ENCODE measurements around the gene DRC3. TPM values are rescaled to one million over a fixed set of nuclear protein-coding genes. Genes with fewer than 3 reads are reported as not detected.

DRC3 gene
- total and polyA plus RNA-seq, 8 donors: 2.1 to 19.3 (median 2.9) TPM

GRCh38 chr17:17983376-17983775 lies 10.7 kb downstream of the DRC3 start:
- no peaks in the 10 kb centered on the region for H3K27me3 ChIP-seq
- no peaks in the 10 kb centered on the region for H3K9me3 ChIP-seq
- H3K36me3 ChIP-seq: no peaks in the 10 kb centered on the region
- no peak overlapping the region for H3K27ac ChIP-seq
- intact Hi-C loops (cut with DNase I): no loop called here
- no peaks in the 10 kb centered on the region for H3K4me1 ChIP-seq
- DNase-seq (no peak), ATAC-seq (peak in 3 of 4 donors; percentile 51 to 82 (median 75)), FAIRE-seq (no peak)
- 71 to 76% methylated on average over 6 of the region's 6 CpGs for WGBS, 2 donors
- TF ChIP-seq CTCF (IDR thresholded peaks at IDR 0.05): no peak
- H3K4me3 ChIP-seq: no peak overlapping the region

- WGBS, 2 donors: 86 to 91% methylated on average over 6 of the region's 6 CpGs
- FAIRE-seq: no peak
- no peak for TF ChIP-seq CTCF (IDR thresholded peaks at IDR 0.05)
Observed at GRCh38 chr17:17983776-17984175, 11.1 kb downstream of the DRC3 start.

GRCh38 chr17:17985153-17985552 lies 12.5 kb downstream of the DRC3 start:
- no peaks in the 10 kb centered on the region for H3K9me3 ChIP-seq
- no peaks in the 10 kb centered on the region for H3K27me3 ChIP-seq
- H3K4me1 ChIP-seq: no peaks in the 10 kb centered on the region
- no peak for FAIRE-seq
- intact Hi-C loops (cut with DNase I): no loop called here
- TF ChIP-seq CTCF (IDR thresholded peaks at IDR 0.05): no peak
- no peaks in the 10 kb centered on the region for H3K36me3 ChIP-seq
- no peak overlapping the region for H3K27ac ChIP-seq
- WGBS, 2 donors: 75 to 76% methylated on average over 2 of the region's 2 CpGs
- ATAC-seq: no peak
- H3K4me3 ChIP-seq: no peak overlapping the region
- DNase-seq: no peak

More at GRCh38 chr17:17983776-17984175, 11.1 kb downstream of the DRC3 start:
- Histone ChIP-seq H3K9me3 (no peaks in the 10 kb centered on the region), H3K36me3 (no peaks in the 10 kb centered on the region), H3K4me3 (no peak overlapping the region), H3K27me3 (no peaks in the 10 kb centered on the region), H3K4me1 (no peaks in the 10 kb centered on the region), H3K27ac (no peak overlapping the region)
- ATAC-seq: no peak
- no peak for DNase-seq
- intact Hi-C loops (cut with DNase I): no loop called here

- no peaks in the 10 kb centered on the region for H3K4me1 ChIP-seq
- no peak for DNase-seq
- no peak overlapping the region for H3K27ac ChIP-seq
- no peak for ATAC-seq
- no peaks in the 10 kb centered on the region for H3K27me3 ChIP-seq
- H3K4me3 ChIP-seq: no peak overlapping the region
- H3K36me3 ChIP-seq: no peaks in the 10 kb centered on the region
- H3K9me3 ChIP-seq: no peaks in the 10 kb centered on the region
- 78 to 86% methylated on average over 3 of the region's 3 CpGs for WGBS, 2 donors
- intact Hi-C loops (cut with DNase I): no loop called here
- FAIRE-seq: no peak
- TF ChIP-seq CTCF (IDR thresholded peaks at IDR 0.05): no peak
Observed at GRCh38 chr17:17985555-17985954, 12.9 kb downstream of the DRC3 start.

- ATAC-seq (no peak), DNase-seq (no peak), FAIRE-seq (no peak)
- no peaks in the 10 kb centered on the region for H3K9me3 ChIP-seq
- H3K27me3 ChIP-seq: no peaks in the 10 kb centered on the region
- WGBS, 2 donors: 73 to 80% methylated on average over 7 of the region's 7 CpGs
- H3K4me1 ChIP-seq: no peaks in the 10 kb centered on the region
- H3K4me3 ChIP-seq: no peak overlapping the region
- H3K36me3 ChIP-seq: no peaks in the 10 kb centered on the region
- intact Hi-C loops (cut with DNase I): no loop called here
- TF ChIP-seq CTCF (IDR thresholded peaks at IDR 0.05): no peak
- H3K27ac ChIP-seq: no peak overlapping the region
Observed at GRCh38 chr17:17987187-17987896, 14.7 kb downstream of the DRC3 start.
